WI38 (cell line): ENCODE data around the gene HSD17B7.

ENCODE experiments used
- H3K4me3 ChIP-seq: 2 replicates; pipeline ENCODE4 v1.5.1; 2011; ENCODE audit warnings: low read depth, mild to moderate bottlenecking, control low read depth, low read length
- TF ChIP-seq, protein P1 (sequence below): IDR thresholded peaks from 2 replicates; pipeline ENCODE4 v1.5.1; 2012; ENCODE audit warnings: low read depth, mild to moderate bottlenecking, control low read depth, low read length

The HSD17B7 gene

GRCh38 chr1:162847839-162848453, 57.4 kb downstream of the HSD17B7 start:
- TF ChIP-seq, protein P1, sequence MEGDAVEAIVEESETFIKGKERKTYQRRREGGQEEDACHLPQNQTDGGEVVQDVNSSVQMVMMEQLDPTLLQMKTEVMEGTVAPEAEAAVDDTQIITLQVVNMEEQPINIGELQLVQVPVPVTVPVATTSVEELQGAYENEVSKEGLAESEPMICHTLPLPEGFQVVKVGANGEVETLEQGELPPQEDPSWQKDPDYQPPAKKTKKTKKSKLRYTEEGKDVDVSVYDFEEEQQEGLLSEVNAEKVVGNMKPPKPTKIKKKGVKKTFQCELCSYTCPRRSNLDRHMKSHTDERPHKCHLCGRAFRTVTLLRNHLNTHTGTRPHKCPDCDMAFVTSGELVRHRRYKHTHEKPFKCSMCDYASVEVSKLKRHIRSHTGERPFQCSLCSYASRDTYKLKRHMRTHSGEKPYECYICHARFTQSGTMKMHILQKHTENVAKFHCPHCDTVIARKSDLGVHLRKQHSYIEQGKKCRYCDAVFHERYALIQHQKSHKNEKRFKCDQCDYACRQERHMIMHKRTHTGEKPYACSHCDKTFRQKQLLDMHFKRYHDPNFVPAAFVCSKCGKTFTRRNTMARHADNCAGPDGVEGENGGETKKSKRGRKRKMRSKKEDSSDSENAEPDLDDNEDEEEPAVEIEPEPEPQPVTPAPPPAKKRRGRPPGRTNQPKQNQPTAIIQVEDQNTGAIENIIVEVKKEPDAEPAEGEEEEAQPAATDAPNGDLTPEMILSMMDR: peak; percentile 82
- no peak overlapping the region for H3K4me3 ChIP-seq

DNA sequence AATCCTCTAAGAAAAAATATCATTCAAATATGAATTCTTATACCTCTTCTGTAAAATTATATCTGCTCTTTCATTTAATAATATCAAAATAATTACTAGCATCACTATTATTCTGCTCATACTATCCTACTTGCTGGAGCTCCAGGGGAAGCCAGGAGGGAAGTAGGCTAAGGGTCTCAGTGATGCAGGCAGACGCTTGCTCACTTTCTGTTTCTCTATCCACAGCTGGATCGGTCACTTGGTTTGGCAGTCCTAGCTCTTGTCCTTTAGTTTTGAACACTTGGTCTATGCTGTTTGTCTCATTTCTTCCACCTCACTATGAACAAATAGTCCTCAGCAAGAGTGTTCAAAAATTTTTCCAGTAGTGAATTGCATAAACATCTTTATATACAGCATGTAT, 59.2 kb downstream of the HSD17B7 start:
- TF ChIP-seq, protein P1: no peak

GRCh38 chr1:162851341-162851740, 60.8 kb downstream of the HSD17B7 start:
- TF ChIP-seq, protein P1: no peak
- no peak overlapping the region for H3K4me3 ChIP-seq

More for the DNA sequence above, 59.2 kb downstream of the HSD17B7 start:
- no peak overlapping the region for H3K4me3 ChIP-seq

DNA sequence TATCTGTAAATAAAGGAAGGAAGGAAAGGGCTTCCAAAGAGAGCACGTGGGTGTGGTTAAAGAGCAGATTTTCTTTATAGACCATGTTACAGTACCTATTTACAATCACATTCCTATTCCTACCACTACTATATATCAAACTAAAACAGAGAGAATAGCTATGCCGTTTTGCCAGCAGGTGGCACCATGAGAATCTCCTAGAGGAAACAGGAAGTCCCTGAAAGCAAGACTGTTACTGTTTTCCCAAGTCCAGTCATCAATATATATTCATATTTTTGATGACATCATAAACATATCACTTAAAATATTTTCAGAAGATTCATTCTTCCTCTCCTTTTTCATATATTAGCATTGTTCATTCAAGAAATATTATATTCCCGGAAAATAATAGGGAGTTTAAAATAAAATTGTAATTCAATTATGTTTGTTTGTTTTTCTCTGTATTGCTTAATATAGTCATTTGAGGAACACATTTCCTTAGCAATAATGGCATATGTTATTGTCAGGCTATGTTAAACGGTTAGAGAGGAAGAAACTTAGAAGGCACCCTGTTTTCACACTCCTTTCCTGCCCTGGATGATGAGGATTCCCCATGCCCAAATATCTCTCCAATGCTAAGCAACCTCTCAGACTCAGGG, 63.9 kb downstream of the HSD17B7 start:
- TF ChIP-seq, protein P1: peak; percentile 57
- no peak overlapping the region for H3K4me3 ChIP-seq

DNA sequence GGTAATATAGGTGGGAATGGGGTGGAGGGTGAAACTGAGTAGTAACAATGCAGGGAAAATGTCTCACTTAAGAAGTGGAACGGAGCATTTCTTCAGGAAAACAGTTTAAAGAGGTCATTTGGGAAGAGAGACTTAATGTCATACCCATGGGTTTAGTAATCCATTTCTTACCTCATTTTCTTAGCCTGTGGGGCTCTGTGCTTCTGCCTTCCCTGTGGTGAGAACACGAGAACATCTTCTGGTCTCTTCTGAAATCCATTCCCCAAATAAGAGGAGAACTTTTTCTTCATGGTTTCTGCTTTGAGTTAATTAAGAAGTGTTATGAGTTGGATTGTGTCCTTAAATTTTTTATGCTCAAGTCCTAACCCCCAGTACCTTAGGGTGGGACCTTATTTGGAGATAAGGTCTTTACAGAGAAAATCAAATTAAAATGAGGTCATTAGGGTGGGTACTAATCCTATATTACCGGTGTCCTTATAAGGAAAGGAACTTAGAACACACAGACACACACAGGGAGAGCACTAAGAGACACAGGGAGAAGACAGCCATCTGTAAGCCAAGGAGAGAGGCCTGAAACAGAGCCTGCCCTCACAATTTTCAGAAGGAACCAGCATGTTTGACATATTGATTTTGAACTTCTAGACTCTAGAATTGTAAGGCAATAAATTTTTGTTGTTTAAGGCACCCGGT, 65.1 kb downstream of the HSD17B7 start:
- no peak overlapping the region for H3K4me3 ChIP-seq
- TF ChIP-seq, protein P1: no peak

GRCh38 chr1:162856260-162856659, 65.8 kb downstream of the HSD17B7 start:
- TF ChIP-seq, protein P1: no peak
- no peak overlapping the region for H3K4me3 ChIP-seq

GRCh38 chr1:162857850-162858249, 67.3 kb downstream of the HSD17B7 start:
- no peak overlapping the region for H3K4me3 ChIP-seq

More at GRCh38 chr1:162857850-162858249, 67.3 kb downstream of the HSD17B7 start:
- TF ChIP-seq, protein P1: no peak
